Osteocyte (in vitro differentiated cells): ENCODE measurements around the gene ZCCHC7. TPM values are rescaled to one million over a fixed set of nuclear protein-coding genes. Genes with fewer than 3 reads are reported as not detected.

Experiments used
- DNase-seq: peaks from one replicate; pipeline ENCODE4 v3.0.0; 2021; ENCODE audit warnings: mixed read lengths; ENCODE audit not compliant: unreplicated experiment; ENCODE audit errors: extremely low spot score
- H3K27ac Mint-ChIP-seq: one replicate; pipeline ENCODE4 v1.8.0; 2021; ENCODE audit warnings: mild to moderate bottlenecking, mixed read lengths; ENCODE audit not compliant: unreplicated experiment
- H3K27me3 Mint-ChIP-seq: one replicate; pipeline ENCODE4 v1.8.0; 2021; ENCODE audit warnings: mixed read lengths; ENCODE audit not compliant: unreplicated experiment
- H3K36me3 Mint-ChIP-seq: one replicate; pipeline ENCODE4 v1.8.0; 2021; ENCODE audit warnings: mixed read lengths; ENCODE audit not compliant: unreplicated experiment
- H3K4me1 Mint-ChIP-seq: one replicate; pipeline ENCODE4 v1.8.0; 2021; ENCODE audit warnings: mixed read lengths; ENCODE audit not compliant: unreplicated experiment
- H3K4me3 Mint-ChIP-seq: one replicate; pipeline ENCODE4 v1.8.0; 2021; ENCODE audit warnings: mild to moderate bottlenecking, moderate library complexity, mixed read lengths; ENCODE audit not compliant: unreplicated experiment
- H3K9me3 Mint-ChIP-seq: one replicate; pipeline ENCODE4 v1.8.0; 2021; ENCODE audit warnings: mixed read lengths; ENCODE audit not compliant: unreplicated experiment
- total RNA-seq: library from RNA; stranded (reverse); gene quantifications from 2 replicates; pipeline ENCODE4 v1.2.1, GENCODE V29; 2021
- TF ChIP-seq, protein P1 (sequence below): fragments of 200-600 bp; sonication (generic); IDR thresholded peaks from 2 replicates; pipeline ENCODE4 v1.5.0; 2021; ENCODE audit warnings: antibody characterized with exemption, mild to moderate bottlenecking, moderate library complexity

ZCCHC7 gene
- total RNA-seq, 1 donor from 2014 or later, result 22.8 TPM

DNA sequence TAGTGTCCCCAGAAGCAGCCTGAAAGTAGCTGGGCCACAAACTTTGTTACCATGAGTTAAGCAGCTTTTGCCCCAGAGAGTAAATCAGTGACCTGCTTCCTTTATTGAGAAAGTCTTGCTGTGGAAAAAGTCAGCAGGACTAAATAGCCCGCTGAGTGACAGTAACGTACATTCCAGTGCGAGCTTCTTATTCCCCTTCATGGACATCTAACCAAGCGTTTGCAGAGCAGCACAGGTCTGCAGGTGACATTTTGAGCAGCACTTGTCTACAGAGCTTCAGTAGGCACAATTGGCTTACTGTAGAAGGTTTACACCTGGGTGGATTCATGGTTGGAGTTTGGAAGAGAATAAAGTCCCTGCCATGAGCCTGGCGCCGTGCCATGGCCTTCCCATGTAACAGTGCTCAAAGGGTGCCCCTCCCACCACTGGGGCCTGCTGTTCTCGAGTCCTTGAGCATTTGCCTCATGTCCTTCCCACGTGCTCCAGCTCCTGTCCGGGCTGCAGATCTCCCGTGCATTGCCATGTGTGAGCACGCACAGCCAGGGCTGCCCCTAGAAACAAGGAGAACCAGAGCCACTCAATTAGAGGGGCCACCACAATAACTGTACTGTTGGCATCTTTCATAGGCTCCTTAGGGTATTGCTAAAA is 260.8 kb downstream of the ZCCHC7 start:
- TF ChIP-seq, protein P1, sequence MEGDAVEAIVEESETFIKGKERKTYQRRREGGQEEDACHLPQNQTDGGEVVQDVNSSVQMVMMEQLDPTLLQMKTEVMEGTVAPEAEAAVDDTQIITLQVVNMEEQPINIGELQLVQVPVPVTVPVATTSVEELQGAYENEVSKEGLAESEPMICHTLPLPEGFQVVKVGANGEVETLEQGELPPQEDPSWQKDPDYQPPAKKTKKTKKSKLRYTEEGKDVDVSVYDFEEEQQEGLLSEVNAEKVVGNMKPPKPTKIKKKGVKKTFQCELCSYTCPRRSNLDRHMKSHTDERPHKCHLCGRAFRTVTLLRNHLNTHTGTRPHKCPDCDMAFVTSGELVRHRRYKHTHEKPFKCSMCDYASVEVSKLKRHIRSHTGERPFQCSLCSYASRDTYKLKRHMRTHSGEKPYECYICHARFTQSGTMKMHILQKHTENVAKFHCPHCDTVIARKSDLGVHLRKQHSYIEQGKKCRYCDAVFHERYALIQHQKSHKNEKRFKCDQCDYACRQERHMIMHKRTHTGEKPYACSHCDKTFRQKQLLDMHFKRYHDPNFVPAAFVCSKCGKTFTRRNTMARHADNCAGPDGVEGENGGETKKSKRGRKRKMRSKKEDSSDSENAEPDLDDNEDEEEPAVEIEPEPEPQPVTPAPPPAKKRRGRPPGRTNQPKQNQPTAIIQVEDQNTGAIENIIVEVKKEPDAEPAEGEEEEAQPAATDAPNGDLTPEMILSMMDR, result no peak
- Mint-ChIP-seq H3K4me1 (no peaks in the 10 kb centered on the region), H3K36me3 (no peaks in the 10 kb centered on the region), H3K9me3 (peaks cover 7% of the 10 kb centered on the region), H3K27me3 (peaks cover 11% of the 10 kb centered on the region), H3K27ac (no peak overlapping the region), H3K4me3 (no peak overlapping the region)
- no peak for DNase-seq

DNA sequence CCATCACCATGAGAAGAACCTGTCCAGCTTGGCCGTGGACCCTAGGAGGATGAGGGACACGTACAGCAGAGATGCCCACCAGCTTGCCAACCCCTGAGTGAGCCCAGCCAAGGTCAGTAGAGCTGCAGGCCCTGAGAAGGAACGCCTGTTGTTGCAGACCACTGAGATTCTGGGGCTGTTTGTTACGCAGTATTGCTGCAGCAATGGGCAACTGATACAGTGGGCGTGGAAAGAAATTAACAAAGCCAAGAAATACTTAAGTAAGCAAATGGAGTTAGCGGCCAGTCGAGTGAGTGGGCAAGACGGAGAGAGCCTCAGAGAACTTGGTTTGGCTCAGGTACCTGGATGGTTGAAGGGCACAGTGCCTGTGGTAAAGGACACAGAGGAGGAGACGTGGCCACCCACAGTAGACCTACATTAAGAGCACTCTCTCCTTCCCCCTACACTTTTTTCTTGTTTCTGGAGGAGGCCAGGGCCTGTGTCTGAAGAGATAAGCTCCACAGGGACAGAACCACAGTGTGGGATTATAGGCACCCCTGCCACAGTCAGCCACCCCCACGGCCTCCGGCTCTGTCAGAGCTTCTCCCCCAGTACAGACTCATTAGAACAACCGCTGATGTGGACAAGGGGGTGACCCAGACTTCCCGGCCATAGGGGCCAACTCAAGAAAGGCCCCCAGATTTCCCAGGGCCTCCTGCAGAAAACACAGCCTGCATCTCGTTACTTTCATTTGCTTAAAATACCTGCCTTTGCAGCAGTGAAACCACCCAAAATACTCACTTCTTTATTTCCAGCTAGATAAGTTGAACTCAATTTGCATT is 262.0 kb downstream of the ZCCHC7 start:
- TF ChIP-seq, protein P1, result no peak
- Mint-ChIP-seq H3K9me3 (peaks cover 7% of the 10 kb centered on the region), H3K27ac (no peak overlapping the region)

DNA sequence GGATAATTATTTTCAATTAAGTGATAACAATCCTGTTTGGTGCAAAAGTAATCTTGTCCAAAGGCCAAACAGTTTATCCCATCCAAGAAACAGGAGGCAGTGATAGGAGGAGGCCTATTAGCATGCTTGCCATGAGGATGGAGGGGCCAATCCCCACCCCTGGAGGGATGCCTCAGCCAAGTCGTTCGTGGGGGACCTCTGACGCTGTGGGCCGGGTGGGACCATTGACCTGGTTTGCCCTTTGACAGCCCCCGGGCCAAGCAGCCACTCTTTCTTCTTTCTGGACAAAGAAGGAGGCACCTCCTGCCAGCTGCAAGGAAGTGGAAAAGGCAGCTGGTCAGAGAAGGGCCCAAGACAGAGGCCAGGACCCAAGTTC is 262.6 kb downstream of the ZCCHC7 start:
- no peaks in the 10 kb centered on the region for H3K36me3 Mint-ChIP-seq
- H3K27me3 Mint-ChIP-seq, result peaks cover 3% of the 10 kb centered on the region
- no peak for DNase-seq
- H3K27ac Mint-ChIP-seq, result no peak overlapping the region
- no peaks in the 10 kb centered on the region for H3K4me1 Mint-ChIP-seq
- TF ChIP-seq, protein P1, result no peak
- no peak overlapping the region for H3K4me3 Mint-ChIP-seq
- H3K9me3 Mint-ChIP-seq, result peaks cover 7% of the 10 kb centered on the region

More for the DNA sequence above, 262.0 kb downstream of the ZCCHC7 start:
- H3K4me1 Mint-ChIP-seq, result no peaks in the 10 kb centered on the region
- H3K36me3 Mint-ChIP-seq, result no peaks in the 10 kb centered on the region
- peaks cover 3% of the 10 kb centered on the region for H3K27me3 Mint-ChIP-seq
- no peak for DNase-seq
- H3K4me3 Mint-ChIP-seq, result no peak overlapping the region

DNA sequence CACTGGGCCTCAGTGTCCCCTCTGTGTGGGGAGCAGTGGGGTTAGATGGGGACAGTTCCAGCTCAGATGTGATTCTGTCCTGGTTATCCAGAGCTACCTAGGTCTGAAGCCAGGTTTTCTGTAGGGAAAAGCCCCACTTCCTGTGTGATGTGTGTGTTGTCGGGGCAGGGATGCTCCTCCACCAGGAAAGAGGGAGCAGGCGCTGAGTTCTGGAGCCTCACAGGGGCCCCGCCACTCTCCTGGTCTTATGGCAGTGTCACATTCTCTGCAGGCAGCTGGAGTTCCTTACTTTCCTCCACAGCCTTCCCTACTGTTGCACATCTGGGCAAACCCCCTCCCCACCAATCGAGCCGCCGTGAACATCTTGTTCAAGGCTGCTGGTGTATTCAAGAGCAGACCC is 263.0 kb downstream of the ZCCHC7 start:
- no peak overlapping the region for H3K4me3 Mint-ChIP-seq
- TF ChIP-seq, protein P1, result no peak
- no peaks in the 10 kb centered on the region for H3K36me3 Mint-ChIP-seq
- peaks cover 3% of the 10 kb centered on the region for H3K27me3 Mint-ChIP-seq
- no peak for DNase-seq
- H3K27ac Mint-ChIP-seq, result no peak overlapping the region
- H3K9me3 Mint-ChIP-seq, result peaks cover 7% of the 10 kb centered on the region
- H3K4me1 Mint-ChIP-seq, result no peaks in the 10 kb centered on the region
